IMR-90 (cell line): ENCODE data around the gene SPAG16. TPM values are rescaled to one million over a fixed set of nuclear protein-coding genes. Genes with fewer than 3 reads are reported as not detected.

Experiments used
- ATAC-seq: fragments of 200-7000 bp; cut with Tn5 transposase; 2 replicates; pipeline ENCODE4 v1.9.1; 2020; ENCODE audit warnings: low read depth, mild to moderate bottlenecking, moderate library complexity
- BruUV-seq: library from RNA; stranded (reverse); fragments of 400-500 nt; replicated peaks from 2 replicates; lab custom pipeline; 2021; lab: Mats Ljungman, UMichigan
- CTCF ChIA-PET: fragments of 300-600 bp; formaldehyde crosslinking; extraction: SDS; loops from one replicate; lab custom pipeline; 2021; ENCODE audit warnings: antibody characterized with exemption; lab: Yijun Ruan, JAX
- POLR2A ChIA-PET: fragments of 300-600 bp; sonication (Branson Sonifier 250); formaldehyde crosslinking; loops from one replicate; lab custom pipeline; 2022; ENCODE audit warnings: antibody characterized with exemption; ENCODE audit not compliant: unreplicated experiment; lab: Charles Lee
- DNase-seq: peaks from one replicate; pipeline ENCODE4 v3.0.0; 2013
- H2AFZ ChIP-seq: replicated peaks from 2 replicates; pipeline ENCODE3; 2013; ENCODE audit warnings: low read length, mild to moderate bottlenecking; ENCODE audit not compliant: poor library complexity
- H2AK5ac ChIP-seq: 2 replicates; pipeline ENCODE4 v1.6.1; 2013; ENCODE audit warnings: low read depth, low read length, inconsistent platforms
- H2AK9ac ChIP-seq: replicated peaks from 2 replicates; pipeline ENCODE3; 2013; ENCODE audit warnings: mild to moderate bottlenecking, low read depth, low read length, moderate library complexity; ENCODE audit not compliant: poor library complexity
- H2BK120ac ChIP-seq: 2 replicates; pipeline ENCODE4 v1.6.1; 2013; ENCODE audit warnings: low read depth, low read length, inconsistent platforms
- H2BK15ac ChIP-seq: 3 replicates; pipeline ENCODE4 v1.6.1; 2013; ENCODE audit warnings: low read depth, low read length, inconsistent platforms
- H2BK20ac ChIP-seq: 2 replicates; pipeline ENCODE4 v1.6.1; 2013; ENCODE audit warnings: low read depth, mild to moderate bottlenecking, inconsistent platforms, low read length, moderate library complexity
- H2BK5ac ChIP-seq: 2 replicates; pipeline ENCODE4 v1.6.1; 2013; ENCODE audit warnings: mild to moderate bottlenecking, low read depth, low read length, inconsistent platforms; ENCODE audit not compliant: poor library complexity, severe bottlenecking
- H3K14ac ChIP-seq: replicated peaks from 2 replicates; pipeline ENCODE4 v1.6.1; 2013; ENCODE audit warnings: low read depth, low read length, inconsistent platforms
- H3K18ac ChIP-seq: 2 replicates; pipeline ENCODE4 v1.6.1; 2013; ENCODE audit warnings: low read depth, low read length, control low read depth
- H3K23ac ChIP-seq: 2 replicates; pipeline ENCODE4 v1.6.1; 2013; ENCODE audit warnings: low read depth, low read length, inconsistent platforms
- H3K27ac ChIP-seq: 2 replicates; pipeline ENCODE4 v1.5.1; 2013; ENCODE audit warnings: mild to moderate bottlenecking, control low read depth, low read length; ENCODE audit not compliant: insufficient read depth
- H3K27me3 ChIP-seq: 2 replicates; pipeline ENCODE4 v1.6.1; 2013; ENCODE audit warnings: low read length; ENCODE audit not compliant: control insufficient read depth, insufficient read depth
- H3K36me3 ChIP-seq: 2 replicates; pipeline ENCODE4 v1.6.1; 2013; ENCODE audit warnings: low read length, mixed read lengths; ENCODE audit not compliant: control insufficient read depth, insufficient read depth
- H3K4ac ChIP-seq: 2 replicates; pipeline ENCODE4 v1.6.1; 2013; ENCODE audit warnings: low read depth, low read length, inconsistent platforms
- H3K4me1 ChIP-seq: 2 replicates; pipeline ENCODE4 v1.6.1; 2013; ENCODE audit warnings: low read length, mixed read lengths; ENCODE audit not compliant: control insufficient read depth, insufficient read depth
- H3K4me2 ChIP-seq: 2 replicates; pipeline ENCODE4 v1.6.1; 2013; ENCODE audit warnings: low read depth, mild to moderate bottlenecking, control low read depth, low read length, moderate library complexity
- H3K4me3 ChIP-seq: 2 replicates; pipeline ENCODE4 v1.5.1; 2013; ENCODE audit warnings: low read depth, mild to moderate bottlenecking, control low read depth, low read length, moderate library complexity; ENCODE audit not compliant: insufficient read depth
- H3K56ac ChIP-seq: 2 replicates; pipeline ENCODE4 v1.6.1; 2013; ENCODE audit warnings: low read length, inconsistent platforms; ENCODE audit not compliant: insufficient read depth; ENCODE audit errors: extremely low read depth
- H3K79me1 ChIP-seq, 2 experiments: 2 replicates each; pipeline ENCODE4 v1.6.1; 2013; ENCODE audit warnings: low read length in 2 of 2, inconsistent platforms in 1 of 2, low read depth in 1 of 2
- H3K9ac ChIP-seq: 2 replicates; pipeline ENCODE4 v1.6.1; 2013; ENCODE audit warnings: low read depth, low read length, control low read depth
- H3K9me1 ChIP-seq: 2 replicates; pipeline ENCODE4 v1.6.1; 2013; ENCODE audit warnings: low read length, inconsistent platforms; ENCODE audit not compliant: insufficient read depth
- H3K9me3 ChIP-seq: 2 replicates; pipeline ENCODE4 v1.6.1; 2013; ENCODE audit warnings: low read length; ENCODE audit not compliant: control insufficient read depth, insufficient read depth
- H4K20me1 ChIP-seq: 2 replicates; pipeline ENCODE4 v1.6.1; 2013; ENCODE audit warnings: low read length, inconsistent platforms; ENCODE audit not compliant: insufficient read depth
- H4K5ac ChIP-seq: 2 replicates; pipeline ENCODE4 v1.6.1; 2013; ENCODE audit warnings: mild to moderate bottlenecking, low read depth, low read length, control low read depth
- H4K8ac ChIP-seq, 2 experiments: 2 replicates each; pipeline ENCODE4 v1.6.1; 2013; ENCODE audit warnings: low read depth in 2 of 2, low read length in 2 of 2, control low read depth in 1 of 2, inconsistent platforms in 1 of 2
- H4K91ac ChIP-seq: 2 replicates; pipeline ENCODE4 v1.6.1; 2013; ENCODE audit warnings: low read depth, low read length, inconsistent platforms; ENCODE audit not compliant: insufficient read depth
- BHLHE40 ChIP-seq: fragments of 150-350 bp; IDR thresholded peaks from 2 replicates; pipeline ENCODE4 v1.6.1; 2016; ENCODE audit warnings: mild to moderate bottlenecking, low read depth, low read length
- CHD1 ChIP-seq: IDR thresholded peaks from 2 replicates; pipeline ENCODE4 v1.6.1; 2012; ENCODE audit warnings: low read depth, low read length, improper control_type of control experiment
- CTCF ChIP-seq: conservative IDR thresholded peaks from 2 replicates; pipeline ENCODE4 v1.5.1; 2012; ENCODE audit warnings: mild to moderate bottlenecking, low read depth, low read length, improper control_type of control experiment
- ELK1 ChIP-seq: fragments of 150-350 bp; IDR thresholded peaks from 2 replicates; pipeline ENCODE4 v1.6.1; 2016; ENCODE audit warnings: low read depth, mild to moderate bottlenecking, low read length, moderate library complexity, borderline replicate concordance
- FOS ChIP-seq: fragments of 150-350 bp; IDR thresholded peaks from 2 replicates; pipeline ENCODE4 v1.6.1; 2016; ENCODE audit warnings: low read depth, low read length
- MAFK ChIP-seq: IDR thresholded peaks from 2 replicates; pipeline ENCODE4 v1.6.1; 2012; ENCODE audit warnings: low read depth, low read length, improper control_type of control experiment
- MAZ ChIP-seq: IDR thresholded peaks from 2 replicates; pipeline ENCODE4 v1.6.1; 2012; ENCODE audit warnings: low read depth, mild to moderate bottlenecking, low read length, improper control_type of control experiment, moderate library complexity, borderline replicate concordance
- NFE2L2 ChIP-seq: fragments of 150-350 bp; IDR thresholded peaks from 2 replicates; pipeline ENCODE4 v1.6.1; 2016; ENCODE audit warnings: low read depth, mild to moderate bottlenecking, low read length
- POLR2A ChIP-seq: IDR thresholded peaks from 2 replicates; pipeline ENCODE4 v1.6.1; 2012; ENCODE audit warnings: mild to moderate bottlenecking, low read depth, low read length
- RCOR1 ChIP-seq: IDR thresholded peaks from 2 replicates; pipeline ENCODE4 v1.6.1; 2012; ENCODE audit warnings: mild to moderate bottlenecking, low read length, improper control_type of control experiment; ENCODE audit not compliant: insufficient replicate concordance
- SMC3 ChIP-seq: fragments of 150-350 bp; IDR thresholded peaks from 2 replicates; pipeline ENCODE4 v1.6.1; 2016; ENCODE audit warnings: low read depth, mild to moderate bottlenecking, antibody characterized with exemption, low read length, moderate library complexity
- USF2 ChIP-seq: fragments of 150-350 bp; IDR thresholded peaks from 2 replicates; pipeline ENCODE4 v1.6.1; 2017; ENCODE audit warnings: mild to moderate bottlenecking, antibody characterized with exemption, low read length, low read depth
- WGBS, 2 experiments: methylation state at CpG; one replicate each; pipeline versions ENCODE4 v1.1.5 to v1.1.7; 2013; ENCODE audit warnings: missing lambda C conversion rate in 2 of 2; ENCODE audit not compliant: insufficient read length in 1 of 2; ENCODE audit errors: extremely low coverage in 2 of 2; 5-methylcytosine and 5-hydroxymethylcytosine counted together
- dilution Hi-C: fragments of 300-500 bp; cut with HindIII; formaldehyde crosslinking; loops from one replicate; pipeline ENCODE4 v1.14.3; 2018; ENCODE audit warnings: low sequenced_read_pairs; ENCODE audit not compliant: unreplicated experiment
- in situ Hi-C: fragments of 300-500 bp; cut with MboI; formaldehyde crosslinking; loops from 3 replicates; pipeline ENCODE4 v1.14.3; 2019; ENCODE audit warnings: low sequenced_read_pairs, inconsistent platforms, mixed read lengths
- intact Hi-C: fragments of 100-400 bp; cut with micrococcal nuclease; formaldehyde crosslinking; loops from 2 replicates; pipeline ENCODE4 v1.10.0; 2022
- polyA plus RNA-seq, 3 experiments: library from polyadenylated mRNA; depleted of rRNA; stranded (reverse); fragments of >200 nt; gene quantifications; 2 replicates each; pipeline ENCODE4 v1.2.3, GENCODE V29; 2012; ENCODE audit warnings: low replicate concordance in 1 of 3
- total RNA-seq: library from RNA; depleted of rRNA; stranded (reverse); fragments of >200 nt; gene quantifications from 2 replicates; pipeline ENCODE4 v1.2.3, GENCODE V29; 2012

The SPAG16 gene
- total and polyA plus RNA-seq, 2 of the 4 experiments (the other 2 are of a cell fraction) = 7.3 to 13.5 TPM

- Histone ChIP-seq H3K36me3 (no peaks in the 10 kb centered on the region), H3K4me2 (no peak overlapping the region), H4K91ac (no peak overlapping the region), H3K18ac (no peak overlapping the region), H4K20me1 (no peaks in the 10 kb centered on the region), H3K4me1 (no peaks in the 10 kb centered on the region), H3K9me3 (no peaks in the 10 kb centered on the region), H3K4ac (no peak overlapping the region), H2AFZ (peak overlapping the region; percentile 24), H3K23ac (no peak overlapping the region), H3K4me3 (no peak overlapping the region), H3K9ac (no peak overlapping the region), H3K27ac (no peak overlapping the region), H2BK20ac (no peak overlapping the region; the same call in 1 of the 2 replicates), H3K79me1 (no peaks in the 10 kb centered on the region), H3K14ac (no peak overlapping the region), H2AK9ac (no peak overlapping the region), H4K5ac (no peak overlapping the region), H2BK120ac (no peak overlapping the region), H3K27me3 (no peaks in the 10 kb centered on the region), H4K8ac (no peak overlapping the region), H2BK15ac (no peak overlapping the region), H2BK5ac (no peak overlapping the region), H2AK5ac (no peak overlapping the region), H3K9me1 (no peaks in the 10 kb centered on the region), H3K56ac (no peak overlapping the region)
- dilution Hi-C loops = no loop called here
- intact Hi-C loops = loop anchor here (5.0 to 10.0 kb wide), 2 partner anchors 491 to 496 kb away; no protein-coding TSS in a partner anchor
- DNase-seq (no peak), ATAC-seq (no peak)
- in situ Hi-C loops = no loop called here
- no CpG with 5 or more reads among the region's 7 CpGs for WGBS, 2 experiments
- BruUV-seq = no TSS peak
- POLR2A ChIA-PET = no interaction called here
- TF ChIP-seq FOS = no peak
- no peak for TF ChIP-seq RCOR1
- no peak for TF ChIP-seq MAFK
- no peak for TF ChIP-seq BHLHE40
- TF ChIP-seq POLR2A = no peak
- TF ChIP-seq NFE2L2 = no peak
- no peak for TF ChIP-seq USF2
- no peak for TF ChIP-seq ELK1
- no peak for TF ChIP-seq SMC3
- no peak for TF ChIP-seq CTCF
- TF ChIP-seq MAZ = no peak
- TF ChIP-seq CHD1 = no peak
- CTCF ChIA-PET = interaction anchor here (1.2 to 1.7 kb wide), 3 partner anchors 8 to 66 kb away, joined by 3 to 7 read pairs (median 7); no protein-coding TSS in a partner anchor
Measured at GRCh38 chr2:214311031-214311533, 1026.8 kb downstream of the SPAG16 start.
